ENCODE measurements around the gene TRIO. TPM values are rescaled to one million over a fixed set of nuclear protein-coding genes. Genes with fewer than 3 reads are reported as not detected.

Gene TRIO
- total and polyA plus RNA-seq, 10 of the 15 experiments (the other 5 are each of a cell fraction or from before 2014, with no cell fraction given): 5.1 to 96.4 (median 44.6) TPM

- Histone ChIP-seq H3K9ac (ENCODE audit: control insufficient read depth, insufficient read depth, low read length) (no peak overlapping the region), H4K20me1 (ENCODE audit: control insufficient read depth, insufficient read depth) (no peaks in the 10 kb centered on the region), H2AFZ (ENCODE audit: control insufficient read depth, low read depth, low read length) (no peak overlapping the region), H3K36me3 (ENCODE audit: control insufficient read depth in 2 of 2, insufficient read depth in 2 of 2, low read length in 1 of 2) (no peaks in the 10 kb centered on the region), H3K9me3 (replicated peaks; ENCODE audit: control insufficient read depth, insufficient read depth, low read length) (peaks cover 2% of the 10 kb centered on the region; the same call in 2 of the 3 replicates), H3K79me2 (ENCODE audit: control insufficient read depth, insufficient read depth, low read length) (no peaks in the 10 kb centered on the region), H3K4me3 (no peak overlapping the region), H3K4me1 (ENCODE audit: control insufficient read depth, insufficient read depth, low read length) (no peaks in the 10 kb centered on the region), H3K27me3 (replicated peaks in 1 of 2; ENCODE audit: control insufficient read depth in 2 of 2, insufficient read depth in 2 of 2, low read length in 1 of 2) (no peaks in the 10 kb centered on the region), H3K27ac (ENCODE audit: control insufficient read depth, insufficient read depth) (no peak overlapping the region), H3K4me2 (ENCODE audit: control insufficient read depth, insufficient read depth) (no peak overlapping the region)
- 70% methylated on average over 10 of the region's 10 CpGs for WGBS (ENCODE audit: insufficient coverage, insufficient replicate concordance, low lambda C conversion rate, missing lambda C conversion rate)
- CTCF ChIA-PET: no interaction called here
- TF ChIP-seq TCF12 (IDR thresholded peaks at IDR 0.05; ENCODE audit: low read depth, low read length) (no peak), JUND (IDR thresholded peaks at IDR 0.05; ENCODE audit: low read depth, low read length) (no peak), FOXM1 (IDR thresholded peaks at IDR 0.05; ENCODE audit: low read depth, low read length) (no peak), CBFB (IDR thresholded peaks at IDR 0.05; ENCODE audit: low read depth) (no peak), BRCA1 (IDR thresholded peaks at IDR 0.05; ENCODE audit: low read depth, low read length) (no peak), TARDBP (IDR thresholded peaks at IDR 0.05; ENCODE audit: borderline replicate concordance) (no peak), TCF7 (IDR thresholded peaks at IDR 0.05; ENCODE audit: borderline replicate concordance) (no peak), MLLT1 (IDR thresholded peaks at IDR 0.05) (no peak), FOS (IDR thresholded peaks at IDR 0.05; ENCODE audit: borderline replicate concordance, extremely low read depth, insufficient read length) (no peak), FOXK2 (IDR thresholded peaks at IDR 0.05) (no peak), CTCF (IDR thresholded peaks at IDR 0.05 in 2 of 3, conservative IDR thresholded peaks at IDR 0.05 in 1 of 3; ENCODE audit: control insufficient read depth in 2 of 3, extremely low read depth in 1 of 3, insufficient read depth in 1 of 3, low read depth in 3 of 3, low read length in 3 of 3) (no peak), BCL11A (IDR thresholded peaks at IDR 0.05; ENCODE audit: low read depth, low read length) (no peak), SUZ12 (IDR thresholded peaks at IDR 0.05; ENCODE audit: unreplicated experiment) (no peak), ZNF687 (IDR thresholded peaks at IDR 0.05) (no peak)
- POLR2A ChIA-PET: no interaction called here
- FAIRE-seq: no peak
- BruUV-seq (replicated peaks): no TSS peak
- in situ Hi-C loops (cut with MboI) (no loop called here), intact Hi-C loops (cut with micrococcal nuclease; ENCODE audit: unreplicated experiment) (no loop called here)
- SMC1A ChIA-PET (ENCODE audit: uncharacterized antibody, unreplicated experiment): no interaction called here
- no peak for DNase-seq (ENCODE audit: low read depth, low spot score)
- RAD21 ChIA-PET (ENCODE audit: unreplicated experiment): no interaction called here
- no peak for ATAC-seq
These were observed 42.9 kb upstream of the TRIO start for GRCh38 chr5:14100281-14100680.
